ENCODE data around the gene KCNMB4.
A peak's percentile ranks its signal among the peaks of the same experiment; 100 is the strongest.

KCNMB4 gene

GRCh38 chr12:70365648-70366518 lies at the start of gene KCNMB4:
Gene KCNMB4, plus strand, starts transcription at chr12:70366290. Its CDS starts 445 bp downstream, at chr12:70366735.
- DNase-seq = peak; percentile 20

DNA sequence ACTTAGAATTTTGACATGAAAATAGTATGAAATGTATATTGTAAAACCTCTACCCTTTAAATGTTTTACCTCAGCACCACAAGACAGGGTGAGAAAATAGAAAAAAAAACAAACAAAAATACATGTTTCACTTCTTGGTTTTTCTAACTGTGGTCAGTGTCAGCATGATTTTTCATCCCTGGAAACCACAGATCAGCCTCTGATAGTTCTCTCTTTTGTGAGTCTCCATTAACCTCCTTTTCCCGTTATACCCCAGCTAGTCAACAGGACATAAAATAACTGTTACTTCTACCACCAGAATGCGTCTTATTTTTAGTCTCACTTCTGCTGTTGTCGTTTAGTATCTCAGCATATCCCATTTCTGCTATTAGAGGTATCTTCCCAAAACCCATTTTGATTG lies 48.3 kb upstream of the KCNMB4 start:
- DNase-seq = no peak

GRCh38 chr12:70319605-70320004 lies 46.5 kb upstream of the KCNMB4 start:
- no peak for DNase-seq

GRCh38 chr12:70321191-70321590 lies 44.9 kb upstream of the KCNMB4 start:
- no peak for DNase-seq

DNA sequence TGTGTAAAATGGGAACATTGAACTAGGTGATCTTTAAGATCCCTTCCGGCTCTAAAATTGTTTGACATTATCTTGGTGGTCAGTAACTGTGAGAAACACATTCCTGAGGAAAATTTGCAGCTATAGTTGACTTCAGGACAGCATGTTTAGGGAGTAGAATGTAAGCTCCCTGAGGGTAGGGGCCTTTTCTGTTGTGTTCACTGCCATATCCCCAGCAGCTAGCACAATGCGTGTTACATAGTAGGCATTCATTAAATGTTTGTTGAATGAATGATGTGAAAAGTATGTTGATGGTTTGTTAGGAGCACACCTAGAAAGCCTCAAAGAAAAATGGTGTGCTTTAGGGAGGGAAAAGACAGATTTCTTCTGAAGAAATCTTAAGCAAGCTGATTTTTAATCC lies 38.5 kb upstream of the KCNMB4 start:
- DNase-seq = no peak

- no peak for DNase-seq
Observed at GRCh38 chr12:70329728-70330127, 36.4 kb upstream of the KCNMB4 start.

DNA sequence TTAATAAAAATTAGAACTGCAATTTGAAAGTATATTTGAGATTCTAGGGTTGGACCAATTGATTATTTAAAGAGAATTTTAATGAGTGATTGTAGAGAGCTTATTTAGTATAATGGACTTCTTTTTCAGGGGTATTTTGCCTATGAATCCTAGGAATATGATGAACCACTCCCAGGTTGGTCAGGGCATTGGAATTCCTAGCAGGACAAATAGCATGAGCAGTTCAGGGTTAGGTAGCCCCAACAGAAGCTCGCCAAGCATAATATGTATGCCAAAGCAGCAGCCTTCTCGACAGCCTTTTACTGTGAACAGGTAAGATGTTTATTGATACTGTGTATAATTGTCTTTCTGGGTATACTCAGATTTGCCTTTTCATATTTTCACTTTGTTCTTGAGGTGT lies 35.9 kb upstream of the KCNMB4 start:
- no peak for DNase-seq

GRCh38 chr12:70332236-70332635 lies 33.9 kb upstream of the KCNMB4 start:
- no peak for DNase-seq

DNA sequence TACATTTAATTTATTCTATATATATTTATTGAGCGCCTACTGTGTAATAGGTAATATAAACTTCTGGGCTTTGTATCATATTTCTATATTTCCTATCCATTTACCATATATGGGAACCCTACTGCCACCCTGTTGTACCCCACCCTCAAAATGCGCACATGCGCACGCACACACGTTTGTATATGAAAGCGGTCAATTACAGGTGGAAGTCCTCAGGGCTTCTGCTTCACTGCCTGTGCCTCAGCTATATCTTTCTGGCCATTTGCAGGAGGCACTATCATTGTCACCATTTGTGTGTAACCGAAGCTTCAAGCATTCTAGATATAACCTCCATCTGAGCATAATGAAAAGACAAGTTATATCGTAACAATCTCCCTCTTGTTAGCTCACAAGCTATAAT lies 31.3 kb upstream of the KCNMB4 start:
- DNase-seq = no peak

GRCh38 chr12:70338531-70338930 lies 27.6 kb upstream of the KCNMB4 start:
- DNase-seq = no peak

DNA sequence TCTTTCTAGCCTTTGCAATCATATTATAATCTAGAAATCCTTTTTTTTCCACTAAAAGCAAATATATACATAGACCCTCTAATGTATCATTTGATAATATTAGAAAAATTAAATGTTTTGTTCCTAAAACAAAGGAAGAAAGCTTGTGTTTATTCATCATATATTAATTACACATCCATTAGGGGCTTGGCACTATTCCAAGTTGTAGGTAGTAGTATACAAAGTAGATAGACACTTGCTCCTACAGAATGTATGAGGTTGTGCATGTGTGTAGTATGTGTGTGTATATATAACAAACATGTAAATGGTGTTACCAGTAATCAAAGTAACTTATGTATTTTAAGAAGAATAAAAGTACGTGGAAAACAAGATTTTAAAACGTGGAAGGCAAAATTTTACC lies 15.0 kb upstream of the KCNMB4 start:
- no peak for DNase-seq

- no peak for DNase-seq
Observed at GRCh38 chr12:70353780-70354660, 12.1 kb upstream of the KCNMB4 start.

DNA sequence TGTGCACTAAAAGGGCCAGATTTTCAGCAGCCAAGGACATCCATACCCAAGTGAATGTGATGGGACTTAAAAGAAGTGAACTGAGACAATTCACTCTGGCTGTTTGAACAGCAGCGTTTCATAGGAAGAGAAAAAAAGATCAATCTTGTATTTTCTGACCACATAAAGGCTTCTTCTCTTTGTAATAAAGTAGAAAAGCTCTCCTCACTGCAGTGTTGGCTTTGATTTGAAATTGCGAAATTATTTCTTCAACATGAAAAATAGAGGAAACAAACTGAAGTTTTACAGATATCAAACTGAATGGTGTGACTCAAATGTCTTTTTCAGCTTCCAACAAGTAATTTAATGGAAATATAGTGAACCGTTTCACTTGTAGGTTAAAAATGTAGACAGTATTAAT lies 11.3 kb upstream of the KCNMB4 start:
- DNase-seq = no peak

GRCh38 chr12:70355972-70356371 lies 10.1 kb upstream of the KCNMB4 start:
- no peak for DNase-seq

DNA sequence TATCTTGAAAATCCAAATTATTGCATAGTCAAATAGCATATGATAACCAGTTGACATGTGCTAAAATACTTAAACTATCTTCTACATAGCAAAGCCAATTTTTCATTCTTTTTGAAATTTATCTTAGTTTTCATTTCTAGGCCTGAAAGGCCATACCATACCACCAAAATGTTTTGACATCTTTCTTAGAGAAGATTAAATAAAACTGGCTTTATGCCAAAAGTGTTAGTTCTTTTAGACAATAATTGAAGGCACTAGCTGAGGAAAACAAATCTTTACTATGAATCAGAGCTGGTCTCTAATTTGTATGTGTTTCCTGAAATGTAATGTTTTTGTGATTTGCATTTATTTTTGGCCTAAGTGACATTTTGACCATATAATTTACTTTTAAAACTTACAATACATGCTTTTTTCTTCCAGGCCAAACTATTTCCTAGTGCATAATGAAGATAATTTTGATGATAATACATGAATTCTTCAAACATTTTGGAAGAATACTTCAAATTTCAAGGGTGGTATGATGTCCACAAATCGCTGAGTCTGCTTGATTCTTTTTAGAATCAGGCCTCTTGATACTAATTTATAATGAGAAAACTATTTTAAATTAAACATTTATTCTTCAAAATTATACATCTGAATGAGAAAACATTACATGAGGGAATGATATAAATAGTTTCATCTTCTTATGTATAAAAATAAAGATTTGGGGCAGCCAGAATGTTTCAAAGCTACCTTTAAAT lies 6.5 kb upstream of the KCNMB4 start:
- no peak for DNase-seq

GRCh38 chr12:70360218-70360617 lies 5.9 kb upstream of the KCNMB4 start:
- no peak for DNase-seq

DNA sequence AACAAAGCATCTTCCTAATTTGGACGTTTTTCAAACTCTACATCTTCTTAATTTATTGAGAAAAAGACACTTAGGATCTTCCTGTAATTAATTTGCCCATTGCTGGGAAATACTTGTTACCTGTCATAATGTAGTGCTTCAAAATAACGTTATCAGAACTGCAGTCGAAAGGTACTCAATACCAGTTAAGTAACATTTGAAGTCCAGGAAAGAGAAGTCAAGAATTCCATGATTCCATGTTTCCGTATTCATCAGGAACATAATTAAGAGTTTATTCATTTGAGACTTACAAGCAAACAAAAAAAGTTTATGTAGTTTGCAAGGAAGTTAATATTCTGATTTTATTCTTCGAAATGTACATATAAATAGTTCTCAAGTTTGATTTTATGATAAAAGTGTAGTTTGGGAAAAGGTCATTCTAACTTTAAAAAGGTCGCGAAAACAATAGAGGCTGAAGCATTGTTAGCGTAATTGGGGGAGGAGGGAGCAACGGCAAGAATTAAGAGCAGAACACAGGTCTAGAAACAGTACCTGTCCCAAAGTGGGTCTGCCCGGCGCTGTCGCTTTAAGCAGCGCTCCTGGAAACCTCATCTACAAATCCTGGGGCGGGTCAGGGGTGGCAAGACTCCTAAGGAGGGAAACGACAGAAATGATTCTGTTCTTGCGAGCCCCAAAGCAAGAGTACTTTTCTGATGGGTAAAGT lies 1.2 kb upstream of the KCNMB4 start:
- DNase-seq = no peak

- DNase-seq = no peak
Observed at GRCh38 chr12:70365398-70365647, 767 bp upstream of the KCNMB4 start.

GRCh38 chr12:70366581-70367257 lies 629 bp downstream of the KCNMB4 start:
- no peak for DNase-seq

GRCh38 chr12:70367258-70368141 lies 1.4 kb downstream of the KCNMB4 start:
- no peak for DNase-seq

- DNase-seq = no peak
Observed at GRCh38 chr12:70372881-70373280, 6.8 kb downstream of the KCNMB4 start.
